Daoy (cell line): ENCODE measurements around the gene WDR11. TPM values are rescaled to one million over a fixed set of nuclear protein-coding genes. Genes with fewer than 3 reads are reported as not detected.

Experiments
- DNase-seq: peaks from one replicate; pipeline ENCODE4 v3.0.0-alpha.2; 2015; ENCODE audit warnings: low read depth
- total RNA-seq: library from RNA; depleted of rRNA; stranded (reverse); fragments of >200 nt; shearing (Covaris generic); gene quantifications from 2 replicates; pipeline ENCODE4 v1.2.3, GENCODE V29; 2014

The WDR11 gene
- total RNA-seq, 1 experiment from 2014 or later: 21.9 TPM

DNA sequence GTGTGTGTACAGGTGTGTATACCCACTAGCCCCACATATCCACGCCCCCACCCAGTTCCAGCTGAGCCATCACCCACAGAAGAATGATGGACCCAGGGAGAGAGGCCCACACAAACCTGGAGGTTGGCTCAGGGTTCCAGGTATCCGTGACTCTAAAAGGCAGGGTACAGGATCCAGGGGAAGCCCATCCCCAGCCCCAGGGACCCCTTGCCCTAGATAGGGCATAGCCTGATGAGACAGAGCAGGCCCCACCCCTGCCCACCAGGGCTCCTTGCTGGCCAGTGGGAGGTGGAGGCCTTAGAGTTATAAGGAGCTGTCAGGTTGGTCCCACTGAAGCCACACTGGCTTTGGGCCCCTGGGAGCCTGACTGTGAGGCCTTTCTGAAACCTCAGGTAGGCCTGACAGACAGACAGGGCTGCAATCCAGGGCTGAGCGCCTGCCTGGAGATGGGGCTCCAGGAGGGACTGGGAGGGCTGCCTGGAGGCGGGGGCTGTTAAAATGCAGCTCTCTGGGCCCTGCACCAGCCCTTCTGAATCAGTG is 93.5 kb downstream of the WDR11 start:
- DNase-seq: no peak

DNA sequence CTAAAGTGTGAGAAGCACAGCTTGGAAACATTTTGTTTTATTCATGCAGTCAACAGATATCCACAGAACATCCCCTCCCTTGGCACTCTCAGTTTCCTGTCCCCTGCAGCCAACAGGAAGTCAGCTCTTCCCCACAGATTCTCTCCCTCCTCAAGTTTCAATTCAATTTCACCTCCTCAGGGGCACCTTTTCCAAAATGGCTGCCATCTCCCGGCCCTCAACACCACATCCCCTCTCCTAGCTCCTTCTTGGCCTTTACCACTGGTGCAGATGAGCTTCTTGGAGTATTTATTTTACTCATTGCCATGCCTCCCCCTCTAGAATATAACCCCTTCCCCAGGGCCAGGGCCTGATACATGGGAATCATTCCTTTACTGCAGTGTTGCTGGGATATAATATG is 94.0 kb downstream of the WDR11 start:
- DNase-seq: no peak

DNA sequence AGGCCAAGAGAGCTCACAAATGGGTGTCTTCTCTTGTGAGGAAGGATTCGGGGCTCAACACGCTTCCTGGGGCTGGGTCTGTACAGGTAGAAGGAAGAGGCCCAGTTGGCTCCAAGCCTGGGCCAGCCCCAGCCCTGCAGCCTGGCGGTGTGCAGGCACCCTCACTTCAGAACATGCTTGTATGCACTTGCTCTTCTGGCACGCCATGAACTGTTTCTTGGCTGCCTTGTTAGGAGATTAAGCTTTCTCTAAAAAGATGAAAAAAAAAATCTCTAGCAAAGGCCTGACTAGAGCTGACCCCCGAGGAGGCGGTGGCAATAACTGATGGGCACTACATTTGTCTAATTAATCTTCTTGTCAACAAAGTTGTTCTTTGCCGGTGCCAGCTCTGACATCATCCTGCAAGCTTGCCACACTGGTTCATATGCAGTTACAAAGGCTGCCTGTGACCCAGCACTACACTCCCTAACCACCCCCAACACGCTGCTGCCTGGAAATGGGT is 94.7 kb downstream of the WDR11 start:
- peak; percentile 11 for DNase-seq

DNA sequence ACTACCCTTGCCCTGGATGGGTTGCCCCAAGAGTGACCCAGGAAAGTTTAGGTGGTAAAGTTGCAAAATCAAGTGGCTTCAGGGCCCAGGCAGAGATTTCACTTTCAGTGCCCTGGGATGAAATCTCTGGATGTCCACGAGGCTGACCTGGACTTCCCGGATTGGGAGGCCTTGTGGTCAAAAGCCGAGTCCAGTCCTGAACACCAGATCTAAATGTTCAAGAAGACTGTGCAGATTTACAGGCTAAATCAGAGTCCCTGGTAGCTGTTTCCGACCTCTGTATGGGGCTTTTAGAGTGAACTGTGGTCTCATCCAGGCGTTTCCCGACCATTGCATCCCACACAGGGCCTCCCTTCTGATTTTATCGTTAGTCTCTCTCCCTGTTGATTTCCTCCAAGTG is 95.3 kb downstream of the WDR11 start:
- no peak for DNase-seq

DNA sequence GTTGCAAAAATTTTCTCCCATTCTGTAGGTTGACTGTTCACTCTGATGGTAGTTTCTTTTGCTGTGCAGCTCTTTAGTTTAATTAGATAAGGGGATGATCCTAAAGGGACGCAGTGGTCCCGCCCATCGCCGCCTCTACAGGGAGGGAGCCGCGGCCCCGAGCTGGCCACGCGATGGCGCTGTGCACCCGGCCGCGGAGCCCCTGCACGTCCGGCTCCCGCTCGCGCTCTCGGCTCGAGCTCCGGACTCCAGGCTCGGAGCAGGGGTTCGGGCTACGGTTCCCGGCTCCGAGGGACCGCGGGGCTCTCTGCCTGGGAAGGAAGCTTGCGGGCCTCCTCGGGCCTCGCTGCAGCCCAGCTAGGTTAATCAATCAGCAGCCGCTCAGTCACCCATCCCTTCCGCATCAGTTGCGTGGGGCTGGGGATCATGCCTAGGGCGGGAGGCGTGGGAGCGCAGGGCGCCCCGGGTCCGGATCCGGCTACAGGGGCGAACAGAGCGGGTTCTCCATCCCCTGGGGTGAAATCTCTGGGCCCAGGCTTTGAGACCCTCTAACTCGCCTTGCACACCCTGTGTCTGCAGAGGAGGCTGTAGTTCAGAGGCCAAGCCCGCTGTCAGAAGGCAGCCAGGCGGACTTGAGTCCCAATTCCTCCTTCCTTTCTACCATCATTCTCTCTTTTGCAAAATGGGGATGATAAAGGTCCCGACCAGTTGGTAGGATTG is 97.9 kb downstream of the WDR11 start:
- DNase-seq: peak; percentile 76

DNA sequence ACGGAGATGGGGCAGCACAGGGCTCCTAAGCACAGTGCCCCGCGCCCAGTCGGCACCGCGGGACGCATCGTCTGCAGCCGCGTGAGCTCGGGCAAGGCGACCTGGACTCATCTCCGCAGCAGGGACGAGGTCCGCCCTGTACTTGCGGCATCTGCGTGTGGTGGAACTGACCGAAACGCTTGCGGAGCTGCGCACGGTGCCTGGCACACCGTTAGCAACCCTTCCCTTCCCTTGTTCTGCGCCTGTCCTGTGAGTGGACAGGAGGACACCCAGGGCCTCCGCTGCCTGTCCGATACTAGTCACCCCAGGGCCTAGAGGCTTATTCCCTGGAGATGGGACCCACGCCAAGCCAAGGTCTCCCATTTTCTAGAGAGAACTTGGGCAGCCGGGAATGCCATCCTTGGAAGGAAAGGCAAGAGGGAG is 98.5 kb downstream of the WDR11 start:
- DNase-seq: peak; percentile 19

DNA sequence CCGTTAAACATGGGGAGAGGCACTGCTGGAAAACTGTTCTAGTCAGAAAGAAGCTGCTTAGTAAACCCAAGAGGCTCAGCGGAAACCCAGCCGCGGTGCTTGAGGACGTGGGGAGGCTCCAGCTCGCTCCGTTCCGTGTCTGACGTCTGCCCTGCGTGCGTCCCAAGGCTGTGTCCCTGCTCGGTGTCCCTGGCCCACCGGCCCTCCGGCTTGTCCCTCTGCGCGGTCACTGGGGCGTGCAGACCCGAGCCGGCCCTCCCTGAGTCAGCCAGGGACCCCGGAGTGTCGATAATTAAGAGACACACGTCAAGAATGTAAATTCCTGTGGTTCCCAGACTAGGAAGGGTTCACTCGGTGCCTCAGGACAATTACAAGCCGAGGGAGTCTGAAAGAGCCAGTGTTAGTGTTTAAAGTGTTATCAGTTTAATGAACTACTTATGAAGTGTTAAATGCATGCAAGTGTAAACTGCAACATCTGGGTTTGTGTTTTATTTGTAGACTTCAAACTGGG is 98.9 kb downstream of the WDR11 start:
- peak; percentile 40 for DNase-seq

DNA sequence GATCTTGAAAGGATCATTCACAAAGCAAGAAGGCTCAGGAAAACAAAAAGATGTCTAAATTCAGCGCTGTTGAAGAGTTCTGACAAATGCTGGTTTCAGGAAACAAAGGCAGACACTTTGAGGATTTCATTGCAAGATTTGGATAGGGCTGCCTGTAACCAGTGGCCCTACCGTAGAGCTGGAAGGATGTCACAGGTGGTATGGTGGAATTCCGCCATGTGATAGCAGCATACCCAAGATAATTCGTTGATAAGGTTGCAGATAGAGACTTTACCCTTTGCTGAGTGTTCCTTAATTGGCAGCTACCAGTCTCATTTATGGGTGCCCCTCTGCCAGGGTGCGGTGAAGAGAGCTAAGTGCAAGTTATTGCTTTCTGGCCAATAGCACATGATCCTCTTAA is 100.1 kb downstream of the WDR11 start:
- no peak for DNase-seq

DNA sequence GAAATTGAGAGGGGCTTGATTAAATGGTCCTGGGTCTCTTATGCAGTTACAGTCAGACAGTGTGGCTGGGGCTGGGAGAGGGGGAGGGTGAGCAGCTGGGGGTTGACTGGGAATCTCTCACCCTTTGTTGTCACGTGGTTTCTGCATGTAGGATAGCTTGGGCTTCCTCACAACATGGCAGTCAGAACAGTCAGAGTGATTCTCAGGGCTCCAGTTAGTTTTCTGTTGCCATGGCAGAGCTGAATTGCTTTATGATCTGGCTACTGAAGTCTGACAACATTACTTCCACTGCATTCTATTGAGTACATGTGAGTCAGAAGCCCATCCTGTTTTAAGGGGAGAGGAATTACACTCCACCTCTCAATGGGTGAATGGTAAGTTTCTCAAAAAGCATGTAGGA is 102.7 kb downstream of the WDR11 start:
- no peak for DNase-seq
